ENCODE measurements around the gene AGRP.
"Not testable (repeated sequence)": the region's sequence is repeated elsewhere in the genome, so short reads cannot be mapped to it uniquely, and the experiment has no call there.

Gene AGRP, protein sequence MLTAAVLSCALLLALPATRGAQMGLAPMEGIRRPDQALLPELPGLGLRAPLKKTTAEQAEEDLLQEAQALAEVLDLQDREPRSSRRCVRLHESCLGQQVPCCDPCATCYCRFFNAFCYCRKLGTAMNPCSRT

GRCh38 chr16:67483150-67483549 lies at the start of gene AGRP:
Gene AGRP, minus strand, starts transcription at chr16:67483547. Its CDS starts 149 bp downstream, at chr16:67483398.
- DNase-seq (ENCODE audit: low spot score): no peak

- DNase-seq (ENCODE audit: low spot score): no peak
These were observed 47.9 kb upstream of the AGRP start for GRCh38 chr16:67531247-67531646.

DNA sequence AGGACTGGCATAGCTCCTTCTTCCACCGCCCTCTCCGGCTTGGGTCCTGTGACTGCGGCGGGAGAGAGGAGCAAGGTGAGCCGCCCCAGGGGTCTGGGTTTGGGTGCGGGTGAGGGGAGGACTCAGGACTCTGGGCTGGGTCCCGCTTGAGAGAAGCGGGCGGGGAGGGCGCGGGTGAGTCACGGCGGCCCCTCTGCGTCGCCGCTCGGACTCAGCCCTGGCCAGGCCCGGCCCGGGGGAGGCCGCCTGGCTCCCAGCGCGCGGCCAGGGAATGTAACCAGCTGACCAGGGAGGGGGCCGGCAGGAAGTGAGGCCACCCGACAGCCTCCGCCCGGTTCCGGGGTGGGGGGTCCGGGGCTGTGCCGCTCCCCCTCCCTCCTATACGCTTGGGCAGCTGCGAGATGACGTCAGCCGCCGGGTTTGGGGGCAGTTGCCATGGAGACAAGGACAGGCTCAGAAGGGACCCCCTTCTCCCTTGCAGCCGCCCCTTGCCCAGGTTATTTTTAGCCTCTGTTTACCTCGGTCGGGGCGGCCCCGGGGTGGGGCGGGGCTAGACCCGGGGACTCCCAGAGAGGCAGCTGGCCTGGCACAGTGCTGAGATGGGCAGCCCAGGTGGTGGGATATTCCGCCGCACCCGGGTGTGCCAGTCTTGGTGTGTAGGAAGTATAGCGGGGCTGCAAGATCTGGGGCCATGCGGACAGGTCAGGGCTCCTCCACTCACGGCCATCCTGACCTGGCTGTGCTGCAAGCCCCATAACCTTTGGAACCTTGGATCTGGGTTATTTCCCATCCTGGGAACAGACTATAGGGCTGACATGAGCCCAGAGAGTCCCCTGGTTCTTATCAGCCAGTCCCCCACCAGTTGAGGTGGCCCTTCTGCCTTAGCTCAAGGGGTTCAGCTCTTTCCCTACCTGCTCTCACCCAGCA lies 46.9 kb upstream of the AGRP start:
- DNase-seq (ENCODE audit: low spot score): no peak

DNA sequence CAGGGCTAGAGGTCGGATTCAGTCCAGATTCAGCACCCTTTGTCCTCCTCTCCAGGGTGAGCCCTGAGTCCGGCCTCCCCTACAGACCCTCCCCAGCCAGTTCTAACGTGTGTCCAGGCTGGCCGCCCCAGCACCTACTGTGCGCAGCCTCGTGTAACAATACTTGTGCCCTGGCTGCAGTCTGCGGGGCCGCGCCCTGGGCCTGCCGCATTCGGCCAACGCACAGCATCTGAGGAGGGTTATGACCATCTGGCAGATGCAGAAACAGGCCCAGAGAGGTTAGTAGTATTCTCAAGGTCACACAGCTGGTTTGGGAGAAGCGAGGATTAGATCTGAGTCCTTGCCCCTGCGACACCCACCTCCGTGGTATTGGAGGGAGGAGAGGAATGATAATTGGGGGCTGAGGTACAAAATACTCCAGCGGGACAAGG lies 46.2 kb upstream of the AGRP start:
- no peak for DNase-seq (ENCODE audit: low spot score)

DNA sequence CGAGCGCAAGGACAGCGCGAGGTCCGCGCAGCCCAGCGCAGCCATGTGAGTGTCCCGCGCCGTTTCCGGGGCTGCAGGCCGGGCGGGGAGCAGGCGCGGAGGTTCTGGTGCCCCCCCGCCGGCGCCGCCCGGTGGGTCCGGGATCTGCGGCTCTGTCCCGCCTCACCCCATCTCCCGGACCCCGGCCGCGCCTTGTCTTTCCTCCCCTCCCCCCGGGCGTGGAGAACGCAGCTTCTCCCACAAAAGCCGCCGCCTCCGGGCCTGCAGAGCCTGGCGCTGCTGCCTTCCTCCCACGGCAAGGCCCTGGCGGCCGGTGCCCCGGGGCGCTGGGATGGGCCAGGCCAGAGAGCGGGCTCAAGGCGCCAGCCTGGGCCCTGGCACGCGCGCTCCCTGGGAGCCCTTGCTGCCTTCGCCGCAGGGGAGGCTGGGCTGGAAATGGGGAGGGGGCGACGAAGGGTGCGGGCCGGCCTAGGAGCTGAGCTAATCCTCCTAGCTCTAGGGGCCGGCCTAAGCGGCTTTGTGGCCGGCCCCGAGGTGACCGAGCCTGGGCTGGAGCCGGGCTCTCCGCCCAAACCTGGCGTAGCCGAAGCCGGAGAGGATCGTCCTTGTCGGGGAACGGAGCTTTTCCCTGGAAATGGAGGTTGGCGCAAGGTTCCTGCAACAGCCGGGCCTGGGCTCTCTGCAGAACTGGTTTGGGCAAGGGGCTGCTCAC lies 45.7 kb upstream of the AGRP start:
- DNase-seq (ENCODE audit: low spot score): no peak

DNA sequence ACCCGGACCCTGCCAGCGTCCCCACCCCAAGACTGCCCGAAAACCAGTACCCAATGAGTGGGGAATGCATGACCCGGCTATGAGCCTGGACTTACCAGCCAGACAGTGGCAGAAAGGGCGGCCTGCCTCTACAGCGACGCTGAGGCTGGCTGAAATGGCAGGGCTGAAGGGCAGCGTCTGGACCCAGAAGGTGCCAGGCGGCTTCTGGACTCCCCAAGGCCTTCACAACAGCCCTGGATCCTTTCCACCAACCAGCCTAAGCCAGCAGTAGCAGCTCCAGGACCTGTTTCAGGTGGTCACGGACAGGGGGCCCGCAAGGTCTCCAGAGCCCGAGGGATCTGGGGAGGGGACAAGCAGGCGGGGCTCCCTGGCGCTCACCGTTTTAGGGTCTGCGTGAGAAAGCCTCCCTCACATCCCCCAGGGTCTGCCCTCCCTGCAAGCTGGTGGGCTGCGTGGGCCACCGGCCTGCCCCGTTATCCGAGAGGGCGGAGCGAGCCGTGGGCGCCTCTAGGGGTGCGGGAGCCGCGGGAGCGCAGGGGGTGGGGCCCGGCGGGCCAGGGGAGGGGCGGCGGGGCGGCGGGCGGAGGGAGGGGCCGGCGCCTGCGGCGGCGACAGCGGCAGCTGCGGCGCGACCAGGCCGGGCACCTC lies 45.0 kb upstream of the AGRP start, which contains the start of gene RIPOR1:
TSS of gene RIPOR1 (plus strand) at position 608 of the 648 bp plus-strand sequence. CDS start 9,618 bp downstream, outside the sequence.
- DNase-seq (ENCODE audit: low spot score): no peak

DNA sequence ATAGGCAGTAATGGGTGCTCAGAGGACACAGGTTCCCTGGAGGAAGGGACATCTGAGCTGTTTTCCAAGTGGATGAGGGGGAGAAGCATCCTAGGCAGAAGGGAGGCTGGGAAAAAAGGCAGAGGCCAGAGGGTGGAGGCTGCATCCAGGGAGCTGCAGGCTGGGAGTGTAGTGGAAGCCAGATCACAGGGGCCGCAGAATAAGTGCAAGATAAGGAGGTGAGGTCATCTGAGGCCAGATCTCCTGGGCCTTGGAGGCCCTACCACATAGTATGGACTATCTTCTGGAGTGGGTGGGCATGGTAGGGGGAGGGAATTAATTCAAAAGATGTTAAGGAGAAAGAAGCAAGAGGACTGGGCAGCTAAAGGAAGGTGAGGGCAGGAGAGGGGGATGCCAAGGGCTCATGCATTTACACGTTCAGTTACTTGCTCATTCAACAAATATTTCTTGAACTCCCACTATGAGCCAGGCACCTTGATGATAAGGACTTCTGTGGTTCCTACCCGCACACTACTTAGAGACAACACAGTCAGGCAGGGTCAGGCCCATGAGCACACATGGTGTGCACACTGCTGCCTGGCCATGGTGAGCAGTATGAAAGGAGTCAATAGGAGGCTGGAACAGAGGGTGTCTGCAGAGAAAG lies 42.9 kb upstream of the AGRP start:
- no peak for DNase-seq (ENCODE audit: low spot score)

DNA sequence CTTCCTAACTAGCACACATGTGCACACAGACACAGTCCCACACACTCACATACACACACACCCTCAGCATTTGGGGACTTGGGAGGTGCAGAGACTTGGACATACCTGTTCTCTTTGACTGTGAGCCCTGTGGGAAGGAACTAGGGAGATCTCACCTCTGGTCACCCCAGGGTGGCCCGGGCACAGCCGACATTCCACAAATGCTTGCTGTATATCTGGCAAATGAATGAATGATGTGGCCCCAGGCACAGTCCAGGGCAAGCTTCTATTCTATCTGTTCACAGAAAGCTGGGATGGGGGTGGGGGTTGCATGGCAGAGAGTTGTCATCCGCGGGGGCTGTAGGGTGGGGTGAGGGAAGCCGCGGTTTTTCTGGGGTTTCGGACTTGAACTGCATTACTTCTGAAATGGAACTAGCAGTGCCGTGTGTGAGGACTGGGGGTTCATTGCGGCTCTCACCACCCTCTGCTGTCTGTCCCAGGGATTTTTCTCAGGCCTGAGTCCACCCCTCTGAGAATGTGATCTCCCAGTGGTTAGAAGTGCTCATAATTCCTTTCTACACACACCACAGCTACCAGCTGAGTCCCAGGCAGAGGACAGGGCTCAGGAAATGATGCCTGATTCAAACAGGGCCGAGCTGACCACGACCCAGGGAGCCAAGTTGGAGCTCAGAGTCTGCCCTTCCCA lies 42.0 kb upstream of the AGRP start:
- peak; percentile 0 for DNase-seq (ENCODE audit: low spot score)

- peak; percentile 96 for DNase-seq (ENCODE audit: low spot score)
These were observed 37.9 kb upstream of the AGRP start for GRCh38 chr16:67521095-67521804.

DNA sequence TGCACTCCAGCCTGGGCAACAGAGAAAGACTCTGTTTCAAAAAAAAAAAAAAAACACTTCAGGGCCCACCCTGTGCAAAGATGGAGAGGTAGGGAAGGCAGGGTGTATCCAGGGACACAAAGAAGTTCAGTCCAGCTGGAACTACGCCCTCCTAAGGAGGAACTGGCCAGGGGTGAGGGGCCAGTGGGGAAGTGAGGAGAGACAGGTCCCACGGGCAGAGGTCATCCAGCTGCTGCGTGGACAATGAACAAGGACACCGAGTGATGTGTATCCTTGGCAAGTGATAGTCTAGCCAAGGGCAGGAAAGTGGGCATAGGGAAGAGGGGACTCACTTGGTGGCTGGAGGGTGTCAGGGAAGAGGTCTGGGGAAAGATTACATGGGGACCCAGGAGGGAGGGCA lies 35.9 kb upstream of the AGRP start:
- no peak for DNase-seq (ENCODE audit: low spot score)

- DNase-seq (ENCODE audit: low spot score): no peak
These were observed 35.3 kb upstream of the AGRP start for GRCh38 chr16:67518676-67519075.

GRCh38 chr16:67517661-67518423 lies 34.5 kb upstream of the AGRP start:
- DNase-seq (ENCODE audit: low spot score): no peak

GRCh38 chr16:67517155-67517445 lies 33.8 kb upstream of the AGRP start:
- DNase-seq (ENCODE audit: low spot score): no peak

- DNase-seq (ENCODE audit: low spot score): no peak
These were observed 33.2 kb upstream of the AGRP start for GRCh38 chr16:67516296-67517154.

DNA sequence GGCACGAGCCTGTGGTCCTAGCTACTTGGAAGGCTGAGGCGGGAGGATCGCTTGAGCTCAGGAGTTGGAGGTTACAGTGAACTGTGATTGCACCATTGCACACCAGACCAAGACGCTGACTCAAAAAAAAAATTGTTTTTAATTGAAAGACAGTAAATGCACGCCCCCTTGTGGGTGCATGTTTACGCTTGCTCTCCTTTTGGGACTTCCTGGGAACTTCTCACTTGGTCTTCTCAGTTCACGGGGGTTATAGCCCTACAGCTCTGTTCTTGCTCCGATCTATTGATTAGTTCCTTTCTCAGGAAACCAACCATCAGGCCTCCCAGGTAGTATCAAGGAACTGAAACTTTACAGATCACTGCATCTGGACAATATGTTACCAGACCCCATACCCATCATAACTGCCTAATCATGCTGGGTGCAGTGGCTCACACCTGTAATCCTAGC lies 31.1 kb upstream of the AGRP start:
- peak; percentile 83 for DNase-seq (ENCODE audit: low spot score)

- not testable (repeated sequence) for DNase-seq (ENCODE audit: low spot score)
These were observed 30.5 kb upstream of the AGRP start for GRCh38 chr16:67513892-67514291.

- no peak for DNase-seq (ENCODE audit: low spot score)
These were observed 25.7 kb upstream of the AGRP start for GRCh38 chr16:67509016-67509415.

DNA sequence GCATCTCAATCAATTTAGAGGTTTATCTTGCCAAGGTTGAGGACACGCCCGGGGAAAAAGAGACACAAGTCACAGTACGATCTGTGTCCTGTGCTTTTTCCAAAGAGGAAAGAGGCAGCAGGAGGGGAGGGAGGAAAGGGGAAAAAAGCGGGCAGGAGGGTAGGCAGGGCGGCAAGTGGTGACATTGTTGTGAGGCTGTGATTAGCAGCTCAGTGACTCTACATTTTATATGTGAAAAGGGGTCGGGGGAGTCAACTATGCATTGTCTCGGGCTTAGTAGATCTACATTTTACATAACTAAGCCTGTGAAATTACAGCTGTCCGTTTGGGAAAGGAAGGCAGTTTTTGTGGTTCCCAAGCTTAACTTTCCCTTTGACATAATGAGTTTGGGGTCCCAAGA lies 23.1 kb upstream of the AGRP start:
- no peak for DNase-seq (ENCODE audit: low spot score)
